Measurements from ENCODE around the gene TMCC1. TPM values are rescaled to one million over a fixed set of nuclear protein-coding genes. Genes with fewer than 3 reads are reported as not detected.
A peak's percentile ranks its signal among the peaks of the same experiment; 100 is the strongest.

Gene TMCC1
- total and polyA plus RNA-seq, 2 donors (not counting 1 experiment from before 2014, with no cell fraction given), result 8.5 to 32.2 TPM

- POLR2A ChIA-PET, result no interaction called here
- Mint-ChIP-seq H3K27me3 (peaks cover 16% of the 10 kb centered on the region), H3K9me3 (ENCODE audit: insufficient read depth) (no peaks in the 10 kb centered on the region), H3K27ac (no peak overlapping the region), H3K4me1 (no peaks in the 10 kb centered on the region), H3K4me3 (no peak overlapping the region)
- Histone ChIP-seq H3K27me3 (replicated peaks in 1 of 4; ENCODE audit: control extremely low read depth in 1 of 4, control insufficient read depth in 3 of 4, insufficient read depth in 4 of 4, low read length in 3 of 4) (no peaks in the 10 kb centered on the region), H3K4me1 (ENCODE audit: control insufficient read depth in 2 of 2, insufficient read depth in 2 of 2, low read length in 2 of 2) (no peaks in the 10 kb centered on the region), H3K27ac (ENCODE audit: low read length in 2 of 2) (no peak overlapping the region), H3K4me3 (ENCODE audit: control extremely low read depth in 1 of 5, extremely low read depth in 1 of 5, insufficient read depth in 1 of 5, low read depth in 2 of 5, low read length in 4 of 5) (no peak overlapping the region), H3K9ac (ENCODE audit: low read length) (no peak overlapping the region), H3K4me2 (replicated peaks; ENCODE audit: low read depth, low read length, poor library complexity, severe bottlenecking) (no peak overlapping the region), H3K36me3 (replicated peaks in 1 of 2; ENCODE audit: control extremely low read depth in 1 of 2, control insufficient read depth in 1 of 2, extremely low read depth in 1 of 2, insufficient read depth in 2 of 2, low read length in 1 of 2) (no peaks in the 10 kb centered on the region), H3K9me3 (ENCODE audit: control extremely low read depth in 1 of 3, control insufficient read depth in 2 of 3, insufficient read depth in 1 of 3, low read length in 2 of 3) (peaks cover 2 to 3% (median 2%) of the 10 kb centered on the region in 3 donors), H4K20me1 (ENCODE audit: control insufficient read depth, insufficient read depth, low read length, poor library complexity, severe bottlenecking) (no peaks in the 10 kb centered on the region), H2AFZ (ENCODE audit: insufficient read depth, low read depth, low read length, poor library complexity, severe bottlenecking) (no peak overlapping the region), H3K79me2 (ENCODE audit: control insufficient read depth, insufficient read depth, low read length) (no peaks in the 10 kb centered on the region)
- intact Hi-C loops (cut with micrococcal nuclease), result loop anchor here (2.0 kb wide), 2 partner anchors 61 to 165 kb away; no protein-coding TSS in a partner anchor
- CTCF ChIA-PET, result interaction anchor here (0.8 to 2.6 kb wide), 11 partner anchors 9 to 293 kb away, joined by 3 to 17 read pairs (median 4); partner anchors contain the start of gene TRH
- 20% methylated on average over 7 of the region's 7 CpGs for WGBS (ENCODE audit: insufficient coverage)
- ATAC-seq (ENCODE audit: low read depth) (peak; percentile 66), DNase-seq (peak; percentile 61)
- TF ChIP-seq, protein P1, sequence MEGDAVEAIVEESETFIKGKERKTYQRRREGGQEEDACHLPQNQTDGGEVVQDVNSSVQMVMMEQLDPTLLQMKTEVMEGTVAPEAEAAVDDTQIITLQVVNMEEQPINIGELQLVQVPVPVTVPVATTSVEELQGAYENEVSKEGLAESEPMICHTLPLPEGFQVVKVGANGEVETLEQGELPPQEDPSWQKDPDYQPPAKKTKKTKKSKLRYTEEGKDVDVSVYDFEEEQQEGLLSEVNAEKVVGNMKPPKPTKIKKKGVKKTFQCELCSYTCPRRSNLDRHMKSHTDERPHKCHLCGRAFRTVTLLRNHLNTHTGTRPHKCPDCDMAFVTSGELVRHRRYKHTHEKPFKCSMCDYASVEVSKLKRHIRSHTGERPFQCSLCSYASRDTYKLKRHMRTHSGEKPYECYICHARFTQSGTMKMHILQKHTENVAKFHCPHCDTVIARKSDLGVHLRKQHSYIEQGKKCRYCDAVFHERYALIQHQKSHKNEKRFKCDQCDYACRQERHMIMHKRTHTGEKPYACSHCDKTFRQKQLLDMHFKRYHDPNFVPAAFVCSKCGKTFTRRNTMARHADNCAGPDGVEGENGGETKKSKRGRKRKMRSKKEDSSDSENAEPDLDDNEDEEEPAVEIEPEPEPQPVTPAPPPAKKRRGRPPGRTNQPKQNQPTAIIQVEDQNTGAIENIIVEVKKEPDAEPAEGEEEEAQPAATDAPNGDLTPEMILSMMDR (IDR thresholded peaks at IDR 0.05), result peak; percentile 60
- no peak for TF ChIP-seq EZH2 (IDR thresholded peaks at IDR 0.05; ENCODE audit: borderline replicate concordance, insufficient read depth, low read depth, low read length, poor library complexity, severe bottlenecking)
Measured at GRCh38 chr3:129942296-129942695, 48.8 kb upstream of the TMCC1 start.

DNA sequence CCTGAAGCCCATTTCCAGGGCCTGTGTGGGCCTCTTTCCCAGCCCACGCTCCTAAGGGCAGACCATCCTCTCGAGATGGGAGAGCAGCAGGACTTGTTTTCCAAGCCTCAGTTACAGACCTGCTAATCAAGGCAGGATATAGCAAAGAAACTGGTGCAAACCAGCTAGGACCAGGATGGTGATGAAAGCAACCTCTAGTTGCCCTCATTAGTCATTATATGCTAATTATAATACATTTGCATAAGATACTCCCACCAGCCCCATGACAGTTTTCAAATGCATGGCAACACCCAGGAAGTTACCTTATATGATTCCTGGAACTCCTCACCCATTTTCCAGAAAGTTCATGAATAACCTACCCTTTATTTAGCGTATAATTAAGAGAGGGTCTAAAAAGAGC lies 46.6 kb upstream of the TMCC1 start:
- Mint-ChIP-seq H3K4me1 (peaks cover 8% of the 10 kb centered on the region), H3K27me3 (peaks cover 12% of the 10 kb centered on the region), H3K4me3 (no peak overlapping the region), H3K9me3 (ENCODE audit: insufficient read depth) (no peaks in the 10 kb centered on the region), H3K27ac (no peak overlapping the region)
- intact Hi-C loops (cut with micrococcal nuclease), result no loop called here
- H3K9ac ChIP-seq (ENCODE audit: low read length), result no peak overlapping the region
- ChIA-PET CTCF (interaction anchor here (0.9 to 1.8 kb wide), 3 partner anchors 10 to 64 kb away, joined by 3 to 7 read pairs (median 4); no protein-coding TSS in a partner anchor), POLR2A (interaction anchor here (0.5 kb wide), 1 partner anchor 176 kb away, joined by 8 read pairs; no protein-coding TSS in a partner anchor)
- no peaks in the 10 kb centered on the region for H3K27me3 ChIP-seq (replicated peaks in 1 of 4; ENCODE audit: control extremely low read depth in 1 of 4, control insufficient read depth in 3 of 4, insufficient read depth in 4 of 4, low read length in 3 of 4)
- no peak overlapping the region for H3K4me3 ChIP-seq (ENCODE audit: control extremely low read depth in 1 of 5, extremely low read depth in 1 of 5, insufficient read depth in 1 of 5, low read depth in 2 of 5, low read length in 4 of 5)
- ATAC-seq (ENCODE audit: low read depth) (no peak), DNase-seq (no peak)
- no peaks in the 10 kb centered on the region for H3K4me1 ChIP-seq (ENCODE audit: control insufficient read depth in 2 of 2, insufficient read depth in 2 of 2, low read length in 2 of 2)
- no peak overlapping the region for H2AFZ ChIP-seq (ENCODE audit: insufficient read depth, low read depth, low read length, poor library complexity, severe bottlenecking)
- no peak overlapping the region for H3K27ac ChIP-seq (ENCODE audit: low read length in 2 of 2)
- no peak for TF ChIP-seq EZH2 (IDR thresholded peaks at IDR 0.05; ENCODE audit: borderline replicate concordance, insufficient read depth, low read depth, low read length, poor library complexity, severe bottlenecking)
- TF ChIP-seq, protein P1 (IDR thresholded peaks at IDR 0.05), result no peak
- no peak overlapping the region for H3K4me2 ChIP-seq (replicated peaks; ENCODE audit: low read depth, low read length, poor library complexity, severe bottlenecking)
- WGBS (ENCODE audit: insufficient coverage), result 66% methylated on average over 3 of the region's 3 CpGs
- no peaks in the 10 kb centered on the region for H4K20me1 ChIP-seq (ENCODE audit: control insufficient read depth, insufficient read depth, low read length, poor library complexity, severe bottlenecking)
- H3K36me3 ChIP-seq (replicated peaks in 1 of 2; ENCODE audit: control extremely low read depth in 1 of 2, control insufficient read depth in 1 of 2, extremely low read depth in 1 of 2, insufficient read depth in 2 of 2, low read length in 1 of 2), result no peaks in the 10 kb centered on the region
- H3K9me3 ChIP-seq (ENCODE audit: control extremely low read depth in 1 of 3, control insufficient read depth in 2 of 3, insufficient read depth in 1 of 3, low read length in 2 of 3), result peaks cover 0 to 3% (median 0%) of the 10 kb centered on the region in 3 donors
- H3K79me2 ChIP-seq (ENCODE audit: control insufficient read depth, insufficient read depth, low read length), result no peaks in the 10 kb centered on the region

All from B cell (primary cell).